ENCODE data around the gene CEPT1. TPM values are rescaled to one million over a fixed set of nuclear protein-coding genes. Genes with fewer than 3 reads are reported as not detected.
"Not testable (repeated sequence)": the region's sequence is repeated elsewhere in the genome, so short reads cannot be mapped to it uniquely, and the experiment has no call there.

Gene CEPT1
- total RNA-seq, 1 donor from 2014 or later: 33.1 TPM

DNA sequence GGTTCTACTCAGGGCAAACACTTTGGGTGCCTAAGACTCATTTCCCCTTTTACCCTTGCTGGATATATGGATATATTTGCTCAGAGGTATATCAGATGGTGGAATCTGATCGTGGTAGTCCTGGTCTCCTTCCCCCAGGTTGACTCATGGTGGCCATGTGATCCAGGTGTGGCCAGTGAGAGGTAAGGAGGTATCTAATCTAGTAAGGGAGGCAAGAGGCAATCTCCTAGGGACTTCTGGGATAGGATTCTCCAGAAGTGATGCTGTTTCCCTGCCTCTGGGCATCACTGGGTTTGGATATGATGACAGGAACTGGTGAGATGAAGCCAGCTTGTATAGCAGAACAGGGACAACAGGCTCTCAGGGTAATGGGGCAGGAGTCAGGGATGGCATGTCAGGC lies 68.9 kb downstream of the CEPT1 start:
- DNase-seq (ENCODE audit: low read depth in 2 of 2): no peak

DNA sequence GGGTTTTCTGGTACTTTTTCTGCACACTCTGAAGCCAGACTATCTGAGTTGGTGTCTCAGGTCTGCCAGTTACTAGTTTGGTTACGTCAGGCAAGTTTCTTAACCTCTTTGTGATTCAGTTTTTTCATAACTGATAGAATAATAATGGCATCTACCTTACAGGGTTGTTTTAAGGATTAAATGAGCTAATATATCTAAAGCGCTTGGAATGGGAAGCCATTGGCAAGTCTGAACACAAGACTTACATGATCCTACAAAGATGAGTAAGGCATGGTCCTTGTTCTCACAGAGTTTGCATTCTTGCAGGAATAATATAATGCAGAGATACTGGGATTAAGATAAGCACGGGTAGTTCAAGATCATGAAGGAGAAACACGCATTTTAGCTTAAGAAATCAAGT lies 69.6 kb downstream of the CEPT1 start:
- no peak for DNase-seq (ENCODE audit: low read depth in 2 of 2)

DNA sequence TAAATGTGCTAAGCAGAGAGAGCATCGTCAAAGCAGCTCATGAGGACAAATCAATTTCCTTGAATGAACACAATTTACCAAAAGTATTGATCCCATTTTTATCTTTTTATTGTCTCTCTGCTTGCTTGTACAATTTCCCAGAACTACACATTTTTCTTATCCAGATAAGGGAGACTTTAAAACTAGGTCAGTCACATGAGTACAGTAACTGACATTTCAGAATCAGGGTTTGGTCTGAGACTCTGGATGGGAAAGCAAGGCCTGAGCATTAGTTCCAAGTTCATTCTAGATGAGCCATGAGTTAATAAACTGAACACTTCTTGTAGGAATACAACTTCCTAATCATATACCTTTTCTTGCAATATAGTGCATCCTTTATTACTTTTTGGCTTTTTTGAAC lies 71.9 kb downstream of the CEPT1 start:
- DNase-seq (ENCODE audit: low read depth in 2 of 2): no peak

DNA sequence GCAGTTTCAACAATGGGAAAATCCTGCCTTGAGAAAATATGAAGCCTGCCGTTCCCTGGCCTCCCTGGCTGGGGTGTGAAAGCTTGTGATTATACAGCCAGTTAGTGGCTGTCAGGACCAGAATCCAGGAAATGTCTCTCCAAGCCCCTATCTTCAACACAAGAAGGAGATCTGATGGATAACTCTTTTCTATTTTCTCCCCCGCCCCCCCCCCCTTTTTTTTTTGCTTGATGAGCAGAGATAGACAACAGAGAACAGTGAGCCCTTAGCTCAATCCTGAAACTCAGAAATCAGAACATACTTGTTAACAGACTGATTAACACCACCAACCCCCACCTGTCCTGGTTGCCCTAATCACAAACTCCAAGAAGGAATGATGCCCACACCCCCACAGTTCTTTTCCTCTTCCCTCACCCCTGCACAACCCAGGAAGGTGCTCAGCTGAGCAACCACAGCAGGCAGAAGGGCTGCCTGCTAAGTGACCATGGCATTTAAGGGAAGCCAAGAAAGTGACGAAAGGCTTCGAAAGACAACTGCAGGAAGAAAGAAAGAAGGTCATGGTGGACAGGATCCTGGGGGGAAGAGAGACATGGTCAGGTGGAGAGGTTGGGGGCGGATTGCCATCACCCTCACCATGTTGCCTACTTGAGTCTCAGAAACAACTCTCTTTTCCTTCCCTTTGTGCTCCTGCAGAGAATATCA lies 72.8 kb downstream of the CEPT1 start:
- DNase-seq (ENCODE audit: low read depth in 2 of 2): no peak

DNA sequence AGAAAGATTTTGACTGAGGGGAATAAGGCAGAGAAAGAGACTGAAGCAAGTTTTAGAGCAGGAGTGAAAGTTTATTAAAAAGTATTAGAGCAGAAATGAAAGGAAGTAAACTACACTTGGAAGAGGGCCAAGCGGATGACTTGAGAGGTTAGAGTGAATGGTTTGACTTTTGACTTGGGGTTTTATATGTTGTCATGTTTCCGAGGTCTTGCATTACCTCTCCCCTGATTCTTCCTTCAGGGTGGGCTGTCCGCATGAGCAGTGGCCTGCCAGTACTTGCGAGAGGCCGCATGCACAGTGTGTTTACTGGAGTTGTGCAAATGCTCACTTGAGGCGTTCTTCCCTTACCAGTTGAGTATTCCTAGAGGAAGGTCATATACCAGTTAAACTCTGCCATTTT lies 73.4 kb downstream of the CEPT1 start:
- no peak for DNase-seq (ENCODE audit: low read depth in 2 of 2)

DNA sequence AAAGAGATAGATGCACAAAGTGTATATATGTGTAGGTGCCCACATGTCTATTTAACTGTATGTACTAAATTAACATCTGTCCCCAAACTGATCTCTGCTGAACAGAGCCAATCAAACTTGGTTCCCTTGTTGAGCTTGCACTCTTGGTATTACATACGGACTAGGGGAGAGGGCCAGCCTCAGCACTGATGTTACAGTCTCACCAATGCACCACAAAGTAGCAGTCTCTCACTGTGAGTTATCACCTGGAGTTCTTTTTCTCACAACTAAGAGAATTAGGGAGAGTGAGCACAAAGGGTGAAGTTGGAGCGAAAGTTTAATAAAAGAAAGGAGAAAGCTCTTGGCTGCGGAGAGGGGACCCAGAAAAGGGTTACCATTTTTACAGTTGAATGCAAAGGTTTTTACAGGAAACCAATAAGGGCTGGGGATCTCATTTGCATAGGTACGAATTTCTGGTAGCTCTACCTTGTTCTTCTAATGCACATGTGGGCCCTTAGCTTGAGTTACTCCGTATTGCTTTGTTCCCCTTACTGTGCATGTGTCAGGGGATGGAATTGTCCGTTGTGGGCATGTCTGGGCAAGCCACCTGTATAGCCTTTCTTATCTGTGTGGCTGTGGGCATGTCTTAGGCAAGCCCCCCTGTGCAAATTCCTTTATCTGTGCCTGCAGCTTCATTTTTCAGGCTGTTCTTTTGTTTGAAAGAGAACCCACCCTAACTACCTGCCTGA lies 74.2 kb downstream of the CEPT1 start:
- DNase-seq (ENCODE audit: low read depth in 2 of 2): peak in 1 of 2 donors; percentile 10

DNA sequence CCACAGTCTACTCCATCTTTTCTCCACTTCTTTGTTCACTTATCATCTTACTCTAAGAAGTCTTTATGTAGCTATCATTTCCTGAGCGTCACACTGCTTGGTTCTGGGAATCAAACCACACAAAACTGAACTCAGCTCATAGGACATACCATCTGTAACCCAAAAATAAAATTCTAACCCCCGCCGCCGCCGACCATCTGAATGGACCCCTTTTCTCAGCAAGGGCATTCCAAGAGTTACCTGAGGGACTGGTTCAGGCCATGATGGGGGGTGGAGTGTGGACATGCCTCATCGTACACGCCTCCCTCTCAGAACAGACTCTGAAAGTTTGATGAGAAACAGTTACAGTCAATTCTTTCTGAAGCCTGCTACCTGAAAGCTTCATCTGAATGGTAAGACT lies 74.9 kb downstream of the CEPT1 start:
- no peak for DNase-seq (ENCODE audit: low read depth in 2 of 2)

DNA sequence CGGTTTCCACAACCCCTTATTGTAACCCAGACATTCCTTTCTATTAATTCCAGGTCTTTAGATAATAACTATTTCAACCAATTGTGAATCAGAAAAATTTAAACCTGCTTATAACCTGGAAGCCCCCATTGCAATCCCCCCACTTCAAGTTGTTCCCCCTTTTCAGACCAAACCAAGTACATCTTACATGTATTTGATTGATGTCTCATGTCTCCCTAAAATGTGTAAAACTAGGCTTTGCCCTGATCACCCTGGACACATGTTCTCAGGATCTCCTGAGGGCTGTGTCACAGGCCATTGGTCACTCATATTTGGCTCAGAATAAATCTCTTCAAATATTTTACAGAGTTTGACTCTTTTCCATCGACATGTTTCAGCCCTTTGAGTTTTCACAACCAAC lies 75.3 kb downstream of the CEPT1 start:
- not testable (repeated sequence) for DNase-seq (ENCODE audit: low read depth in 2 of 2)

DNA sequence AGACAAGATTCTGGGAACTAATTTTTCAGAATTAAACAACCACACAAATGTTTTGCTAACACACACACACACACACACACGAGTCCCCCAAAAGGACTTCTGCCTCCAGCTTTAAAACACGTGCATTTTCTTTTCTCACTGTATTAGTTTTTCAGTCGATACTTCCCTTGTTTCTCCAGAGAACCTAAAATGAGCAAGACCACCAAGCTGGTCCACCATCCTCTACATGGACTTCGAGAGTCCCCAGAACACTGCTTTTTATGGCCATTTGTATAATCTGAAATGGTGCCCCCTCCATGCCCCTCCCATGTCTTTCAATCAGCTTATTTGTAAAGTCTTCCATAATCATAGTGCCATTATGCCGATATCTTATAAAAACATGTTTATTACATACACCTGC lies 76.7 kb downstream of the CEPT1 start:
- no peak for DNase-seq (ENCODE audit: low read depth in 2 of 2)

DNA sequence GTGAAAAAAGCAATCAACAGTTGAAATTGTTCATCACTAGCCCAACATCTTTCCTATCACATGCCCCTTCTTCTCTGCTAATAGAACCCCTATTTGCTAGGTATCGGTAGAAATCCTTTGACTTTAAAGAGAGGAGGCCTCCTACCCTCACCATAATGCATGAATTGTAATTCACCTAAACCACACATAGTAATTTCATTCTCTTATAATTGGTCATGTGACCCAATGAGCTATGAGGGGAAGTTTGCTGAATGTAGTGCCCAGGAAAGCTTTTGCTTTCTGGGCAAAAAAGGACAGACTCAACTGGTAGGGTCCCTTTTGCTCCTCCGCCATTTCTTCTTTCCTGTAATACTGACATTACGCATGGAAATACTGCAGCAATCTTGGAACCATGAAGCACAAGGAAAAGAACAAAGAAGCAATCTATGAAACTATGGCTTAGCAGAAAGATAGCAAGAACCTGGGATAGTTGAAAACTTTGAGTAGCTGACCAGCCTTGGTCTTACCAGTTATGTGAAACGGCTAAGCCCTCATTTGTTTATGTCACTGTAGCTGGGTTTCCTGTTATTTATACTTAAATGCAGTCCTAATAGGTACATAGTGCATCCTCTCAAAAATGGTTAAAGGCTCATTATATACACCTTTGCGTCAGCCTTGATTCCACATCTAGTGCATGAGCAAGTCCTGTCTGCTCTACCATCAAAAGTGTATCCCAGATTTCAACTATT lies 77.3 kb downstream of the CEPT1 start:
- DNase-seq (ENCODE audit: low read depth in 2 of 2): no peak

DNA sequence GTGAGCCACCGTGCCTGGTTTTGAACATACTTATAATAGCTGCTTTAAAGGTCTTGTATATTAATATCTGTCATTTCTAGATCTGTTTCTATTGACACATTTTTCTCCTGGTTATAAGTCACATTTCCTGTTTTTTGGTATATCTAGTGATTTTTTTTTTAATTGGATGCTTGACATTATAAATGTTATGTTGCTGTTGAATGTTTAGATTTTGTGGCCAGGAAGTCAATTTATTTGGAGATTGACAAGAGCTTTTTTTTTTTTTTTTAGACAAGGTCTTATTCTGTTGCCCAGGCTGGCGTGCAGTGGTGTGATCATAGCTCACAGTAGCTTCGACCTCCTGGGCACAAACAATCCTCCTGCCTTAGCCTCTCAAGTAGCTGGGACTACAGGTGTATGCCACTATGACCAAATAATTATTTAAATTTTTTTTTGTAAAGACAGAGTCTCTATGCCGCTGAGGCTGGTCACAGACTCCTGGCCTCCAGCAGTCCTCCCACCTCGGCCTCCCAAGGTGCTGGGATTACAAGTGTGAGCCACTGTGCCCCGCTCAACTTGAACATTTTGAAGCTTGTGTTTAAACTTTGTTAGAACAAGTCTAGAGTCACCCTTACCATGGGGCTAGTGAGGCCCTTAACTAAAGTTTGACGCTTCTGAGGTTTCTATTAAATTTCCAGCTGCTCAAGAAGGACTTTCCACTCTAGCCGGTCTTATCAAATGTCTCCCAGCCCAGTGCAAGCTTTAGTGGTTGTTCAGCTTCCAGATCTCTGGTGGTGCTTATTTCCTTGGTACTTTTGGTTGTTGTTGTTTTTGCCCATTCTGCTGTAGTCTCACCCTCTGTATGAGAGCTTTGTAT lies 78.9 kb downstream of the CEPT1 start:
- DNase-seq (ENCODE audit: low read depth in 2 of 2): no peak

DNA sequence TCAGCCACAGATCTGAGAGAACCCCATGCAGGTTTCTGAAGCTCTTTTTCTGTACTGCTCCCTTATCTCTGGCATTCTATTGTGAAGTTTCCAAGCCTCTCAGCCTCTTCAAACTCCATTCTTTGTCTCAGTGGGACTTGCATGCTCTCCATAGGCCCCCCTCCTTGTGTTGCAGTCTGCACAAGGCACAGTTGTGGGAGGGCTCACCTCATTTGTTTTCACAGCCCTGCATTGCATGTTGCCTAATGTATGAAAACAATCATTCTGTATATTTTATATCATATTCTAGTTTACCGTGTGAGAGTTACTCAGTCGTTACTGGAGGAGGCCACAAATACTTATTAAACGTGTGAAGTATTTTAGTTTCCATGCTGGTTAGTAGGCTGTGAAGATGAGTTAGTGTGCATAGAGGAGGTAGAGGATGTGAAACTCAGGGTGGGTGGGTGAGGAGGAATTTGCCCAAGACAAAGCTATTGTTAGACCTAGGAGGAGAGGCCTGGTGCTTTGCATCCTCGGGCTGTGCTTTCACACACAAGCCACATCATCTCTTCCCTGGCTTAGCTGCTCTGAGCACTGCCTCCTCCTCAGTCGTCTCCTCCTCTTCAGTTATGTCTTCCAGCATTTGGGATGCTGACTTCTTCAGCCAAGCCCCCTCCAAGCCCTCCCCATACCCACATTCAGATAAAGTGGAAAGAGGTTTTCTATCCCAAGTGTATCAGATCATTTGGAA lies 79.7 kb downstream of the CEPT1 start:
- no peak for DNase-seq (ENCODE audit: low read depth in 2 of 2)

DNA sequence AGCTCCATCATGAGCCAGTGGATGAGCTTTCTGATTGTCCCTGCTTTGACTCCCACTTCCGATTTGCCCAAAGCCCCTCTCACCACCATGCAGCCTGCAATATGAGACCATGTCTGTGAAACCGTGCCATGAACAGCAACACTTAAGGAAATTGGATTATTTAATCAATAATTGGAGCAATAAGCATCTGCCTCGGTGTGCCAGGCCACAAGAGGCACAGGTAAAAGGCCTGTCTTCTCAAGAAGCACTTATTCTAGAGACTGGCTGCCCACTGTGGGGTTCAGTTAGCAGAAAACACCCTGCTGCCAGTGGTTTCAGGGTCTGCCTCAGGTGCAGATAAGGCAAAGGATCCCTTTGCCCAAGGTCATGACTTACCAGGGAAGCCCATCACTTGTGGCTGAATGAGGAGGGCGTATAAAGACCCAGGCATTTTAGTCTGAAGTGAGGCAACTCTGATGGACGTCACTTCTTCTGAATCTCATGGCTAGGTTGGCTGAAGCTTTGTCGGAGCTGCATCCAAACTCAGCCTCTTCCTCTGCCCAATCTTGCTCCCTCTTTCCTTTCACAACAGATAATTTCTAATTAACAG lies 80.4 kb downstream of the CEPT1 start:
- DNase-seq (ENCODE audit: low read depth in 2 of 2): no peak

DNA sequence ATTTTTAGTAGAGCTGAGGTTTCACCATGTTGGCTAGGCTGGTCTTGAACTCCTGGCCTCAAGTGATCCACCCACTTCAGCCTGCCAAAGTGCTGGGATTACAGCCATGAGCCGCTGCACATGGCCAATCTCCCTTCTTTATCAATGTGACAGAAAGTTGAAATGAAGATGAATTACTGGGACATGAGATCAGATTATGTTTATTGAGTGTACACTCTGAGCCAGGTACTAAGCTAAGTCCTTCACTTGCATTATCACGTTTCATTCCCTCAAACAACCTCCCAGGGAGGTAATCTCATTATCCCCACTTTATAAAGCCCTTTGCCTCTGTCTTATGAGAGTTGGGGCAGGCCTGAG lies 81.2 kb downstream of the CEPT1 start:
- DNase-seq (ENCODE audit: low read depth in 2 of 2): no peak

DNA sequence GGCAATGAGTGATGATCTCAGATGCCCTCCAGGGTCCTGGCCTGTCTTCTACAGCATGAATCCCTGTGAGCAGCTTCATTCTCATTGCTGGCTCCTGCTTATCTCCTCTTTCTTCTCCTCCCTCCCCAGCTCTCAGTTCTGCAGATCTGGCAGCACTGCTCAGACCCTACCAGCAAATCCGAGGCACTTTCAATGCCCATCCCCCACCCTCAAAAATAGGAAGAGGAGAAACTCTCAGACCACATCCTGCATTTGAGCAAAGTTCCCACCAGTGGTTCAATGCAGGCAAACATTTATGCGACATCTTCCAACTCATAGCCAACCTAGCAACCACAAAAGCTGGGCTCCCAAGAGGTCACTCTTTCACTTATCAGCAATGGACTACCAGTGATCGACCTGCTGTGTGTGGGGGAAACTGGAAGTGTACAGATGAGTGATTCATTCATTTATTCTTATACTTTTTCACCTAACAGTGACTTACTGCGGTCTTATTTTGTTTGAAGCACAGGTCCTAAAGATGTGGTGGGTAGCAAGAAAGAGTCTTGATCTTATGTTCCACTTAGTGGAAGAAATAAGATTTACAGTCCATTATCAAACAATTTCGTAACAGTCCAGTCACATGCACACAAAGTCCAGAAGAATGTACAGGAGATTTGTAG lies 81.7 kb downstream of the CEPT1 start:
- DNase-seq (ENCODE audit: low read depth in 2 of 2): no peak

DNA sequence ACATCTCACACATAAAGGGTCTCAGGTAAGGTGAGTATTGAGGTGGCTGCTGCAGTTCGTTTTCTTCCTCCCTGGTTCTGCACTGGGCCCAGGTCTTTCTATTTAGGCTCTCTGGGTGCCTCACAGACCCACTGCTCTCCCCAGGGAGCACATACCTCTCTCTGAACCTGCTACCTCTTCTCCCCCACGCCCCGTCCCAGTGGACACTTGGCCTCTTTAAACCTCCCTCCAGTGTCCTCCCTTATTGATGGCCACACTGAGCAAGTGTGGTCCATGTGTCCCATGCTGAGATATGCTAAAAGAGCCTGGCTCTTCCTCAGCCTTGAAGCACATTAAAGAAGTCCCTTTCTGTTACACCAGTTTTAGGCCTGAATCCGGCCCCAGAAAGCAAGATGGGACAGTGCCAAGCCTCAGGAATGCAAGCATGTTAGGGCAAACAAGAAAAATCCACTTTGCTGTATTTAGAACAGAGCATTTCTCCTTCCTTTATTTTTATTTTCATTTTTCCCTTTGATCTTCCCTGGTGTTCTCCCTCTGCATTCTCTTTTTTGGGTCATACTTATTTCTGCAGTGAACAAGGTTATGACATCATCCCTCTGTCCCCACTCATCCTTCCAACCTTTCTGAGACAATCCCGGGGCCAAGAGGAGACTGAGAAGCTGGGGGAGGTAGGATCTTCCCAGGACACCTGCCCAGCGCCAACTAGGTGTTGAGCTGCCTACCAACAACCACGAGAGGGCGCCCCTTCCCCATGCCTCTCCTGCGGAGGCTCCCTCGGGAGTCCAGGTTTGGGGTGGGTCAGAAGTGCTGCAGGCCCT lies 82.5 kb downstream of the CEPT1 start:
- DNase-seq (ENCODE audit: low read depth in 2 of 2): peak in 1 of 2 donors; percentile 53

DNA sequence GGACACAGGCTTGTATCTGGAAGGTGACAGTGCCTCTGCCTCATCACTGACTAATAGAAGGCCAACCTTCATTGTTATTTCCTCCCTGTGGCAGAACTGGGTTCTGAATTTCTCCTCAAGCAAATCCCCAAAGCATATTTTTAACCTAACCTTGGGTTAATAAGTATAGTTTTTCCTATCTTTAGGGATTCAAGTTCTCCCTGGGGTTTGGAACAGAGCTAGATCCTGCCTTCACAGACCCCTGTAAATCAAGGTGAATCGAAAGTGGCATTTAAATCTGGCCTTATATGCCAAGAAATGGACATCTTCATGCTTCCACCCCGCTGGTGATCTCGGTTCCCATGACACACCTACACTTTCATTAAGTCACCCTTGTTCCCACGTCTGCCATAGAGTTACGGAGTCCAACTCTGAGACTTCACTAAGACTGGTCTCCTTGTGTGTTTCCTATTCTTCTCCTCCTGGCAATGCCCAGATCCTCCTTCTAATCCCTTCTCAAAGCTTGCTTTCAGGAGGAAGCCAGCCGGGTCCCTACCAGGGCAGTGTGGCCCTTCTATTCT lies 83.2 kb downstream of the CEPT1 start:
- no peak for DNase-seq (ENCODE audit: low read depth in 2 of 2)

DNA sequence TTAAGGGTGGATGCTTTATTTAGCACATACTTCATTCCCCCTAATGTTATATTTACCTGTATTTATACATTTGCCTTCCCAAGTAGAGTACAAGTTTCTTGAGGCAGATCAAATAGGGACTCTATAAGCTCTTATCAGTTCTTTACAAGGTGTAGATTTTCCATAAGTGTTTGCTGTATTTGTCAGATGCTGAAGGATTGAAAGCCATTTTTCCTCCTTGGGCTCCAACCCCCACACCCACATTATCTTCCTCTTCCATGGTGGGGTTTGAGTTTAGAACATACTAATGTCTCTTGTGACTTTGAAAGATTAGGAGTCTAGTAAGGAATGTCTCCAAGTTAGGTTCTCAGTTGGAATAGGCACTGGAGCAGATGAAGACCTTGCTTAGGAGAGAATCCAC lies 85.1 kb downstream of the CEPT1 start:
- DNase-seq (ENCODE audit: low read depth in 2 of 2): no peak

Data from dermis microvascular lymphatic vessel endothelial cell (primary cell).